ENCODE measurements around the gene TCEA3.

- TF ChIP-seq, protein P1, sequence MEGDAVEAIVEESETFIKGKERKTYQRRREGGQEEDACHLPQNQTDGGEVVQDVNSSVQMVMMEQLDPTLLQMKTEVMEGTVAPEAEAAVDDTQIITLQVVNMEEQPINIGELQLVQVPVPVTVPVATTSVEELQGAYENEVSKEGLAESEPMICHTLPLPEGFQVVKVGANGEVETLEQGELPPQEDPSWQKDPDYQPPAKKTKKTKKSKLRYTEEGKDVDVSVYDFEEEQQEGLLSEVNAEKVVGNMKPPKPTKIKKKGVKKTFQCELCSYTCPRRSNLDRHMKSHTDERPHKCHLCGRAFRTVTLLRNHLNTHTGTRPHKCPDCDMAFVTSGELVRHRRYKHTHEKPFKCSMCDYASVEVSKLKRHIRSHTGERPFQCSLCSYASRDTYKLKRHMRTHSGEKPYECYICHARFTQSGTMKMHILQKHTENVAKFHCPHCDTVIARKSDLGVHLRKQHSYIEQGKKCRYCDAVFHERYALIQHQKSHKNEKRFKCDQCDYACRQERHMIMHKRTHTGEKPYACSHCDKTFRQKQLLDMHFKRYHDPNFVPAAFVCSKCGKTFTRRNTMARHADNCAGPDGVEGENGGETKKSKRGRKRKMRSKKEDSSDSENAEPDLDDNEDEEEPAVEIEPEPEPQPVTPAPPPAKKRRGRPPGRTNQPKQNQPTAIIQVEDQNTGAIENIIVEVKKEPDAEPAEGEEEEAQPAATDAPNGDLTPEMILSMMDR (IDR thresholded peaks at IDR 0.05 in 4 of 5, conservative IDR thresholded peaks at IDR 0.05 in 1 of 5): no peak
- no peak for TF ChIP-seq POLR2A (IDR thresholded peaks at IDR 0.05)
These were observed 47.0 kb upstream of the TCEA3 start for GRCh38 chr1:23471473-23472075.

Data from gastrocnemius medialis (tissue), 4 donors.